ENCODE results near the gene SF3B1. TPM values are rescaled to one million over a fixed set of nuclear protein-coding genes. Genes with fewer than 3 reads are reported as not detected.
A peak's percentile ranks its signal among the peaks of the same experiment; 100 is the strongest.
"Not testable (repeated sequence)": the region's sequence is repeated elsewhere in the genome, so short reads cannot be mapped to it uniquely, and the experiment has no call there.

Gene SF3B1
- total and polyA plus RNA-seq, 8 donors = 203 to 613 (median 488) TPM

DNA sequence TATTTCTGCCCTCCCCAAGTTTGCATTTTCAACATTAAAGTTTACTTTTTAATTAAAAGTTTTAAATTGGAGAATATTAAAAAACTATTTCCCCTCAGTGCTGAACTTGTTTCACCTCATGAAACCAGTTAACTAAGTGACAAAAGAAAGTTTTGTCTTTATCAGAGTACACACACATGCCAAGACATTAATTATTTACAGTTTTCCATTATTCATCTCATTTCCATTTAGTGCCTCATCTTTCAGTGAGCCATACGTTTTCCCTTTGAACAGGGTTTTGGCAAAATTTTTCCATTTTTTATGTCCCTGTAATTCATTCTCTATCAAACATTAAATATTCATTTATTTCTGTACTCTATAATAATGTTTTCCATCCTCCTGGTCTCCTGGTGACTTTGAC is 53.2 kb downstream of the SF3B1 start:
- H3K36me3 ChIP-seq = no peaks in the 10 kb centered on the region
- ATAC-seq (no peak), DNase-seq (no peak)
- no peaks in the 10 kb centered on the region for H3K9me3 ChIP-seq
- H3K27me3 ChIP-seq = no peaks in the 10 kb centered on the region
- H3K4me3 ChIP-seq = no peak overlapping the region
- no peak overlapping the region for H3K27ac ChIP-seq
- intact Hi-C loops (cut with DNase I) = no loop called here
- H3K4me1 ChIP-seq = no peaks in the 10 kb centered on the region
- TF ChIP-seq, protein P1, sequence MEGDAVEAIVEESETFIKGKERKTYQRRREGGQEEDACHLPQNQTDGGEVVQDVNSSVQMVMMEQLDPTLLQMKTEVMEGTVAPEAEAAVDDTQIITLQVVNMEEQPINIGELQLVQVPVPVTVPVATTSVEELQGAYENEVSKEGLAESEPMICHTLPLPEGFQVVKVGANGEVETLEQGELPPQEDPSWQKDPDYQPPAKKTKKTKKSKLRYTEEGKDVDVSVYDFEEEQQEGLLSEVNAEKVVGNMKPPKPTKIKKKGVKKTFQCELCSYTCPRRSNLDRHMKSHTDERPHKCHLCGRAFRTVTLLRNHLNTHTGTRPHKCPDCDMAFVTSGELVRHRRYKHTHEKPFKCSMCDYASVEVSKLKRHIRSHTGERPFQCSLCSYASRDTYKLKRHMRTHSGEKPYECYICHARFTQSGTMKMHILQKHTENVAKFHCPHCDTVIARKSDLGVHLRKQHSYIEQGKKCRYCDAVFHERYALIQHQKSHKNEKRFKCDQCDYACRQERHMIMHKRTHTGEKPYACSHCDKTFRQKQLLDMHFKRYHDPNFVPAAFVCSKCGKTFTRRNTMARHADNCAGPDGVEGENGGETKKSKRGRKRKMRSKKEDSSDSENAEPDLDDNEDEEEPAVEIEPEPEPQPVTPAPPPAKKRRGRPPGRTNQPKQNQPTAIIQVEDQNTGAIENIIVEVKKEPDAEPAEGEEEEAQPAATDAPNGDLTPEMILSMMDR (IDR thresholded peaks at IDR 0.05) = no peak

GRCh38 chr2:197379918-197380309 is 54.9 kb downstream of the SF3B1 start:
- not testable (repeated sequence) for DNase-seq, H3K4me3 ChIP-seq, H3K9me3 ChIP-seq, ATAC-seq, H3K4me1 ChIP-seq, H3K27ac ChIP-seq, H3K36me3 ChIP-seq, H3K27me3 ChIP-seq
- intact Hi-C loops (cut with DNase I) = loop anchor here in 1 of 2 donors (5.0 kb wide), 1 partner anchor 268 kb away; no protein-coding TSS in a partner anchor

DNA sequence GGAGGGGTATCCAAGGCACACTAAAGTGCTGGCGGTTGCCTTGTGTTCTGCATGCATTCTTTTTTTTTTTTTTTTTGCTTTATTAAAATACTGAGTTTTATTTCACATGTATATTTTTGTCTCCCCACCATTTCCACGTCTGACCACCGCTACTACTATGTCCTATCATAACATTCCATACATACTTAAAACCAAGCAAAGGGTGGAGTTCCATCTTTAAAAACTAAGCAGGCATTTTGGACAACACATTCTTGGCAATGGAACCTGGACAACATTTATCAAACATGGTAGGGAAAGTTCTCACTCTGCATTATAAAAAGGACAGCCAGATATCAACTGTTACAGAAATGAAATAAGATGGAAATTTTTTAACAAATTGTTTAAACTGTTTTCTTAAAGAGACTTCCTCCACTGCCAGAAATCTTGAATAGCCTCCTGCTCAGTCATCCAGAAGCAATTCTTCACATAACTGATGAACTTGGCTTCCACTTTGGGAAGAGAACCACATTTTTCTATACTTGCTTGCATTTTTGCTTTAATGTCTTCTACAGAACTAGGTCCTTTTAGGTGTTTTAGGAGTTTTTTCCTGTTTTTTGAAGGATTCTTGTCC is 55.4 kb downstream of the SF3B1 start:
- not testable (repeated sequence) for H3K4me1 ChIP-seq, H3K4me3 ChIP-seq, DNase-seq, ATAC-seq, H3K36me3 ChIP-seq, H3K9me3 ChIP-seq, H3K27ac ChIP-seq, H3K27me3 ChIP-seq
- intact Hi-C loops (cut with DNase I) = loop anchor here in 1 of 2 donors (5.0 kb wide), 1 partner anchor 267 kb away; no protein-coding TSS in a partner anchor

GRCh38 chr2:197378494-197379307 is 56.1 kb downstream of the SF3B1 start:
- Histone ChIP-seq H3K4me3 (no peak overlapping the region), H3K27ac (no peak overlapping the region), H3K4me1 (no peaks in the 10 kb centered on the region), H3K27me3 (no peaks in the 10 kb centered on the region), H3K9me3 (no peaks in the 10 kb centered on the region), H3K36me3 (no peaks in the 10 kb centered on the region)
- intact Hi-C loops (cut with DNase I) = loop anchor here in 1 of 2 donors (5.0 kb wide), 1 partner anchor 266 kb away; no protein-coding TSS in a partner anchor
- TF ChIP-seq, protein P1 (IDR thresholded peaks at IDR 0.05) = peak; percentile 59 to 66
- peak in 2 of 4 donors; percentile 20 to 63 for DNase-seq
- peak; percentile 96 for ATAC-seq

GRCh38 chr2:197378086-197378485 is 56.7 kb downstream of the SF3B1 start:
- Histone ChIP-seq H3K36me3 (no peaks in the 10 kb centered on the region), H3K27ac (no peak overlapping the region), H3K4me3 (no peak overlapping the region), H3K4me1 (no peaks in the 10 kb centered on the region), H3K9me3 (no peaks in the 10 kb centered on the region), H3K27me3 (no peaks in the 10 kb centered on the region)
- intact Hi-C loops (cut with DNase I) = loop anchor here in 1 of 2 donors (5.0 kb wide), 1 partner anchor 266 kb away; no protein-coding TSS in a partner anchor
- ATAC-seq (no peak), DNase-seq (no peak)
- TF ChIP-seq, protein P1 (IDR thresholded peaks at IDR 0.05) = no peak

GRCh38 chr2:197377670-197378069 is 57.2 kb downstream of the SF3B1 start:
- TF ChIP-seq, protein P1 (IDR thresholded peaks at IDR 0.05) = no peak
- no peak for ATAC-seq

More at GRCh38 chr2:197377670-197378069, 57.2 kb downstream of the SF3B1 start:
- Histone ChIP-seq H3K4me1 (no peaks in the 10 kb centered on the region), H3K27ac (no peak overlapping the region), H3K36me3 (no peaks in the 10 kb centered on the region), H3K9me3 (no peaks in the 10 kb centered on the region), H3K4me3 (no peak overlapping the region), H3K27me3 (no peaks in the 10 kb centered on the region)
- intact Hi-C loops (cut with DNase I) = loop anchor here in 1 of 2 donors (5.0 kb wide), 1 partner anchor 265 kb away; no protein-coding TSS in a partner anchor
- DNase-seq = no peak

Data from left lung (tissue), 10 donors.